Measurements from ENCODE around the gene ARMC3.
"Not testable (repeated sequence)": the region's sequence is repeated elsewhere in the genome, so short reads cannot be mapped to it uniquely, and the experiment has no call there.

ARMC3 gene, protein sequence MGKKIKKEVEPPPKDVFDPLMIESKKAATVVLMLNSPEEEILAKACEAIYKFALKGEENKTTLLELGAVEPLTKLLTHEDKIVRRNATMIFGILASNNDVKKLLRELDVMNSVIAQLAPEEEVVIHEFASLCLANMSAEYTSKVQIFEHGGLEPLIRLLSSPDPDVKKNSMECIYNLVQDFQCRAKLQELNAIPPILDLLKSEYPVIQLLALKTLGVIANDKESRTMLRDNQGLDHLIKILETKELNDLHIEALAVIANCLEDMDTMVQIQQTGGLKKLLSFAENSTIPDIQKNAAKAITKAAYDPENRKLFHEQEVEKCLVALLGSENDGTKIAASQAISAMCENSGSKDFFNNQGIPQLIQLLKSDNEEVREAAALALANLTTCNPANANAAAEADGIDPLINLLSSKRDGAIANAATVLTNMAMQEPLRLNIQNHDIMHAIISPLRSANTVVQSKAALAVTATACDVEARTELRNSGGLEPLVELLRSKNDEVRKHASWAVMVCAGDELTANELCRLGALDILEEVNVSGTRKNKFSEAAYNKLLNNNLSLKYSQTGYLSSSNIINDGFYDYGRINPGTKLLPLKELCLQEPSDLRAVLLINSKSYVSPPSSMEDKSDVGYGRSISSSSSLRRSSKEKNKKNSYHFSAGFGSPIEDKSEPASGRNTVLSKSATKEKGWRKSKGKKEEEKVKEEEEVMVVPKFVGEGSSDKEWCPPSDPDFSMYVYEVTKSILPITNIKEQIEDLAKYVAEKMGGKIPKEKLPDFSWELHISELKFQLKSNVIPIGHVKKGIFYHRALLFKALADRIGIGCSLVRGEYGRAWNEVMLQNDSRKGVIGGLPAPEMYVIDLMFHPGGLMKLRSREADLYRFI

DNA sequence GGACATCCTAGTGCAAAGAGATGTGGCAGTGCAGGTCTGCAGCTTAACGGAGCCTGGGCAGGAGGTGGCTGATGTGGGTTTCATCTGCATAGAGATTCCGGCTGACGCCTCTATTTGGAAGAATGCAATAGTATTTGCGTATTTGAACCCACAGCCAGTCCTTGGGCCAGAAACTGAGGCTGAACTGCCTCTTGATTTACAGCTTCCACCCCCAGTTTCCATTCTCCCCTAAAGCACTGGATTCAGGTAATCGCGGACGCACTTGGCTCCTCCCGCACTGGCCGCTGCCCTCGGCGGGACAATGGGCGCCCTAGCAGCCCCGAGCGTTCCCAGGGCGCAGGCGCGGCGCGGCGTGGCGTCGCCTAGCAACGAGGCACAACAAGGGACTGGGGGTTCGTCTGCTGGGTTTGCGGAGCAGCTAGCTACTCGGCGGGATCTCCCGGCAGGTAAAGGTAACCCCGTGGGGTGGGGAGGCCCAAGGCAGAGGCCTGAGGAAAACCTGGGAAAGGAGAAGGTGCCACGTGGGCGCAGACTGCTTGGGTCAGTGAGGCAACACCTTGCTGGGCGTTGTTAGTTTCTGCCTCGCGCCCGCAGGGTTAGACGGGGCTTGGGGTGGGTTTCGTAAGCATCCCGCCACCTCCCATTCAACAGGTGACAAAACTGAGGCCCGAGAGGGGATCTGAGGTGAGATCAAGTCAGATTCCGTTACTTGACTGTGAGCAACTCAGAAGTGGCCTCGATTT, at the start of gene ARMC3:
TSS of gene ARMC3 (plus strand) at position 393 of the 743 bp plus-strand sequence. CDS start 3,944 bp downstream, outside the sequence.
- peak; percentile 32 for DNase-seq (ENCODE audit: low read depth)

DNA sequence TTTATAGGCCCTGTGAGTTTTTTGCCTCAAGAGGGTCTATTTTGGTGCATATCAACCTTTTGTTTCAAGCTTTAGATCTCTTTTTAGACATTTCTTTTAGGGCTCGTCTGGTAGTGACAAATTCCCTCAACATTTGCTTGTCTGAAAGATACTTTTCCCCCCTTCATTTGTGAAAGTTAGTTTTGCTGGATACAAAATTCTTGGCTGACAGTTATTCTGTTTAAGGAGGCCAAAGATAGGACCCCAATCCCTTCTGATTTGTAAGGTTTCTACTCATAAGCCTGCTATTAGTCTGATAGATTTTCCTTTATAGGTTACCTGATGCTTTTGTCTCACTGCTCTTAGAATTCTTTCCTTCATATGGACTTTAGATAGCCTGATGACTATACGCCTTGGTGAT, 36.1 kb upstream of the ARMC3 start:
- no peak for DNase-seq (ENCODE audit: low read depth)

DNA sequence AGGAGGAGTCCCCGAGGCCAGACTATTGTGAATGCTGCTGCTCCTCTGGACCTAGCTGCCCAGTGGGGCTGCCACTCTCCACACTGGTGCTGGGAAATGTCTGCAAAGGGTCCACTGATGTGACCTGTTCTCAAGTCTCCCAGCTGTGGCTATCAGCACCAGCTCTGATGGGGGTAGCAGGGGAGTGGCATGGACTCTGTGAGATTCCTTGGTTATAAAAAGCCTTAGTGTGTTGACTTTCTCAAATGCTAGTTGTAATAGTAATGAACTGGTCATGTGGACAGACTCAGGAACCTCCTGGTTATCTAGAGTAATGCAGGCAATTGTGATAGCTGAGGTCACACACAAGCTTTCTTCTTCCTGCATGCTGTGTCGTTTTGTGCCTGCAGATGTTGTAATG, 34.1 kb upstream of the ARMC3 start:
- no peak for DNase-seq (ENCODE audit: low read depth)

DNA sequence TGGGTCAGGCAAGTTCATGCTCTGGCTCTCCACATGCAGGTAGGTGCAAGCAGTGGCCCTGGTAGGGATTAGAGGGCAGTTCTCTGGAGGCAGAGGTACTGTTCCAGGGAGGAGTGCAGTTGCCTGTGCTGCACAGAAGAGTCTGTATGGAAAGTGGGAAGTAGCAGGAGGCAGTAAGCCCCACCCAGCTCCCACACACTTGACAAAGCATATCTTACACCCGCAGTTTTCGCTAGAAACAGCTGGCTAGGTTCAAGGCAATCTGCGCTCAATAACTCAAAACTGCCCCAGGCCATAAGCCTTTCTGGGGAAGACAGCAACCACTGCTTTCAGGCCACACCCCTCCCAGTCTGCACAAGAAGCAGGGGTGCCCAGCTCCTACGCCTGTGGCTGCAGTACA, 33.1 kb upstream of the ARMC3 start:
- DNase-seq (ENCODE audit: low read depth): no peak

DNA sequence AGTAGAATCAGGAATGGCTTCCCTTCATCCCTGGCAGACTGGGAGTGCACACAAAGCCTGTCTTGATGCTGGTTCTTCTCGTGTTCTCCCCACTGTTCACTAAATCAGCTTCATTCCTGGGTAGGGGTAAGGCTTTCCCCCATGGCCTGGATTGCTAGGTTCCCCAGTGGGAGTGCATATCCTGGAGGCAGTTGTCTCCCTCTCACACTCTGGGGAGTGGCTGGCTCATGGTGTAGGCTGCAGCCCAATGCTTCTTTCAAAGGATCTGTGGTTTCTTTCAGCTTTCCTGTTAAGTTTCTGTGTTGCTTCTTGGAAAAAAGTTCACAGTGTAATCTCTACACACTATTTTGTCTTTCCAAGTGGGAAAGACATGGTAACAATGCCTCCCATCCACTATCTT, 32.6 kb upstream of the ARMC3 start:
- no peak for DNase-seq (ENCODE audit: low read depth)

DNA sequence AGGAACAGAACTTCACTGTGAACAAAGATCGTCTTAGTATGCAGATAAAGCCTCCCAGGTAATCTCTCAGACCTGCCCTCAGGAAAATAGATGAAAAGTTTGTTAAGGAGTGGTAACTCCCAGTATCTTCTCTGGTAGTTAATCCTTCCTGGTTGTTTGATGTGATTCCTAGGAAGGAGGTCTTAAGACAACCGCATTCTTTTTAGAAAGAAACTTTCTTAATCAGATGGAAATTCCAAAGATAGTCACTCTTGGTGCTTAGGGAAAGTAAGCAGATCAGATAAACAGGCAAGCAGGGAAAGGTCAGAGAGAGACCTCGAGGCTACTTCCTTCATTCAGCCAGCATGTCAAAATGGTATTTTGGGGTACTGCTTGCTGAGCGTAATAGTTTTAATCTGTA, 30.5 kb upstream of the ARMC3 start:
- no peak for DNase-seq (ENCODE audit: low read depth)

DNA sequence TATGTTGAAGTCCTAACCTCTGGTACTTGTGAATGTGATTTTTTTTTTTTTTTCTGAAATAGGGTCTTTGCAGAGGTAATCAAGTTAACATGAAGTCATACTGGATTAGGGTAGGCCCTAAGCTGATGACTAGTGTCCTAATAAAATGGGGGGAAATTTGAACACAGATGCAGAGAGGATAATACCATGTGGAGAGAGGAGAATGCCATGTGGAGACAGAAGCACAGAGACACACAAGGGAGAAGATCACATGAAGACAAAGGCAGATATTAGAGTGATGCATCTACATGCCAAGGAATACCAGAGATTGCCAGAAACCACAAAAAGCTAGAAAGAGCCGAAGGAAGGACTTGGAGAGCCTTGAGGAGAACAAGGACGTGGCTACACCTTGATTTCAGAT, 28.5 kb upstream of the ARMC3 start:
- no peak for DNase-seq (ENCODE audit: low read depth)

DNA sequence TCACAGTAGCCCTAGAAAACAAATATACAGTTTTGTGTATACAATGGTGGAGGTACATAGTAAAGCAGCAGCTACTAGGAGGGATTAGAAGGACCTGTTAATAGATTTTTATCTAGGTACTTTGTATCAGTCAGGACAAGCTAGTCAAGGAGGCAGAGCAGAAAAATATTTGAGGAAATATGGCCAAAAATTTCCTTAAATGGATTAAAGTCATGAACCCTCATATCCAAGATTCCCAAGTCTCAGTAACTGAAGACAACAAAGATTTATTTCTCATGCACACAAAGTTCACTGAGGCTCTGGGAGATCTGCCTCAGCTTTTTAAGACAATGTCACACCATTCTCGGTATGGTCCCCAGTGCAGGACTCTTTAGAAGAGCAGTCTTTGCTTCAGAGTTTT, 28.1 kb upstream of the ARMC3 start:
- DNase-seq (ENCODE audit: low read depth): no peak

DNA sequence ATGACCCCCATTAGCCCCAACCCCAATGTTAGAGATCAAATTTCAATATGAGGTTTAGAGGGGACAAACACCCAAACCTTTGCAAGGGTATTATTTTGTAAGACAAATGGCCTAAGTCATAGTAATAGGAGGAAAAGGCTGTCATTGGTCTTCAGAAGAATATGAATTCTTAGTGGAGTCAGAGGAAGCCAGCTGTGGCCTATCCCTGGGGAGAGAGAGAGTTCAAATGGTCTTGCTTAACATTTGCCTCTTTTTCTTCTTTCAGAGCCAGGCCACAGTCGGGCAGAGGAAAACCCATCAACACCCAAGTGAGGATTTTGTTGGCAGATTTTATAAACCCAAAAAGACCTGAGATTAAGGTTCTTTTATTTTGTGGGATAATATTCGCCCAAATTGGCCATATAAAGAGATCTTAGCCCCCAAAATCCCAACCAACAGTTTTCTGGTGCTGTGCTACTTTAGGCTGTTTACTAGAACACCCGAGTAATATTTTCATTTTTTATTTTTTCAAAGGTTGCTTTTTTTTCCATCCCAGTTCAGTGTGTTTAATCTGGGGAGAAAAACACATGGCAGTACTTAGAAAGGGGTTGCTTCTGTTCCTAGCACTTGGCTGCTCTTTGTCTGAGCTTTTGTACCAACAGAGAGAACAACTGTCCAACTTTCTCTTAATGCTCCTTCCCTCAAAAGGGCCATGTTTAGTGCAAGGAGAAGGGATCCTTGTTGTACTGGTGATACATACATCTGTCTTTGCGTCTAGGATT, 26.8 kb upstream of the ARMC3 start:
- DNase-seq (ENCODE audit: low read depth): no peak

DNA sequence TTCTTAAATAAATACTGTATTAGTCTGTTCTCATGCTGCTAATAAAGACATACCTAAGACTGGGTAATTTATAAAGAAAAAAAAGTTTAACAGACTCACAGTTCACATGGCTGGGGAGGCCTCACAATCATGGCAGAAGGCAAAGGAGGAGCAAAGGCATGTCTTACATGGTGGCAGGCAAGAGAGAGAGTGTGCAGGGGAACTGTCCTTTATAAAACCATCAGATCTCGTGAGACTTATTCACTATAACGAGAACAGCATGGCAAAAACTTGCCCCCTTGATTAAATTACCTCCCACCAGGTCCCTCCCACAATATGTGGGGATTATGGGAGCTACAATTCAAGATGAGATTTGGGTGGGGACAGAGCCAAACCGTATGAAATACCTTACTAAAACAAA, 25.7 kb upstream of the ARMC3 start:
- DNase-seq (ENCODE audit: low read depth): not testable (repeated sequence)

DNA sequence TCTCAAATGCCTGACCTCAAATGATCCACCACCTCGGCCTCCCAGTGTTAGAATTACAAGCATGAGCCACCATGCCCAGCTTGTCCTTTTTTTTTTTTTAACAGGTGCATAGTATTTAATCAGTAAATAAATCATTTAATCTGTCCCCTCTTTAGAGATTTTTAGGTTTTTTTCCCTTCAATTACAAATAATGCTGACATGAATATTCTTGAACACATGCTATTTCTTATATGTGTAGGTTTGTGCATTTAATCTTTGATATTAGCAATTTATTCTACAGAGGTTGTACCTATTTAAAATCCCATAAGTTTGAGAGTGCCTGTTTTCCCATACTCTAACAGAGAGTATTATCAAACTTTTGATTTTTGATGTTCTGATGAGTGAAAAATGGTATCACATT, 24.2 kb upstream of the ARMC3 start:
- DNase-seq (ENCODE audit: low read depth): no peak

DNA sequence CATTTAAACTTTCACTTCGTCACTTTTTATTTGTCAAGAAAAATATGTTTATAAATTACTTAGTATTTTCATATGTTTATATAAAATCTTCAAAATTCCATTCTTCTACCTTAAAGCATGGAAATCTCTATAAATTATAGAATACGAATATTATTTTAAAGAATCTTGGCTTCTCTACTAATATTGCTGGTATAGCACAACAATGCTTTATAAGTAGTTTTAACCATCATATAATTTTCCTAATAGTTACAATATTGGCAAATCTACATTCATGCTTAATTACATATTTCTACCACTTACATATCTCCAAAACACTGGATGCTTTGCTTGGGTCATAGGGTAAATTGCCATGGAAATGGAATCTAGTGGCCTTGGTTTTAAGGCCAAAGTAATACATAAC, 21.1 kb upstream of the ARMC3 start:
- DNase-seq (ENCODE audit: low read depth): no peak

DNA sequence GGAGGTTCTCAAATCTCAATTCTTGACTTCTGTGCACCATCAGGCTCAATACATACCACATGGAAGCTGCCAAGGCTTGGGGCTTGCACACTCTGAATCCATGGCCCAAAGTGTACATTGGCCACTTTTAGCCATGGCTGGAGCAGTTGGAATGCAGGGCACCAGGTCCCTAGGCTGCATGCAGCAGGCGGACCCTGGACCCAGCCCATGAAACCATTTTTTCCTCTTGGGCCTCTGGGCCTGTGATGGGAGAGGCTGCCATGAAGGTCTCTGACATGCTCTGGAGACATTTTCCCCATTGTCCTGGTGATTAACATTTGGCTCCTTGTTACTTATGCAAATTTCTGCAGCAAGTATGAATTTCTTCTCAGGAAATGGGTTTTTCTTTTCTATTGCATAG, 19.0 kb upstream of the ARMC3 start:
- no peak for DNase-seq (ENCODE audit: low read depth)

DNA sequence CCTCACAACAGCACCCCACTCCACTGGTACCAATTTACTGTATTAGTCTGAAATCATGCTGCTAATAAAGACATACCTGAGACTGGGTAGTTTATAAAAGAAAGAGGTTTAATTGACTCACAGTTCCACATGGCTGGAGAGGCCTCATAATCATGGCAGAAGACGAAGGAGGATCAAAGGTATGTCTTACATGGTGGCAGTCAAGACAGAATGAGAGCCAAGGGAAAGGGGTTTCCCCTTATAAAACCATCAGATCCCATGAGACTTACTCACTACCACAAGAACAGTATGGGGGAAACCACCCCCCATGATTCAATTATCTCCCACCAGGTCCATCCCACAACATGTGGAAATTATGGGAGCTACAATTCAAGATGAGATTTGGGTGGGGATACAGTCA, 18.2 kb upstream of the ARMC3 start:
- DNase-seq (ENCODE audit: low read depth): not testable (repeated sequence)

DNA sequence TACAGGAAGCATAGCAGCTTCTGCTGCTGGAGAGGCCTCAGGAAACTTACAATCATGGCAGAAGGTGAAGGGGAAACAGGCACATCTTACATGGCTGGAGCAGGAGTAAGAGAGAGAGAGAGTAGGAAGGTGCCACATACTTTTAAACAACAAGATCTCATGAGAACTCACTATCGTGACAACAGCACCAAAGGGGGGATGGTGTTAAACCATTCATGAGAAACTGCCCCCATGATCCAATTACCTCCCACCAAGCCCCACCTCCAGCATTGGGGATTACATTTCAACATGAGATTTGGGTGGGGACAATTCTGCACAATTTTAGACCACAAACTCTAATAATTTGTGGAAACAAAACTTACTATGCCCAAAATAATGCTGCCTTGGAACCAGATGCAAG, 16.8 kb upstream of the ARMC3 start:
- no peak for DNase-seq (ENCODE audit: low read depth)

DNA sequence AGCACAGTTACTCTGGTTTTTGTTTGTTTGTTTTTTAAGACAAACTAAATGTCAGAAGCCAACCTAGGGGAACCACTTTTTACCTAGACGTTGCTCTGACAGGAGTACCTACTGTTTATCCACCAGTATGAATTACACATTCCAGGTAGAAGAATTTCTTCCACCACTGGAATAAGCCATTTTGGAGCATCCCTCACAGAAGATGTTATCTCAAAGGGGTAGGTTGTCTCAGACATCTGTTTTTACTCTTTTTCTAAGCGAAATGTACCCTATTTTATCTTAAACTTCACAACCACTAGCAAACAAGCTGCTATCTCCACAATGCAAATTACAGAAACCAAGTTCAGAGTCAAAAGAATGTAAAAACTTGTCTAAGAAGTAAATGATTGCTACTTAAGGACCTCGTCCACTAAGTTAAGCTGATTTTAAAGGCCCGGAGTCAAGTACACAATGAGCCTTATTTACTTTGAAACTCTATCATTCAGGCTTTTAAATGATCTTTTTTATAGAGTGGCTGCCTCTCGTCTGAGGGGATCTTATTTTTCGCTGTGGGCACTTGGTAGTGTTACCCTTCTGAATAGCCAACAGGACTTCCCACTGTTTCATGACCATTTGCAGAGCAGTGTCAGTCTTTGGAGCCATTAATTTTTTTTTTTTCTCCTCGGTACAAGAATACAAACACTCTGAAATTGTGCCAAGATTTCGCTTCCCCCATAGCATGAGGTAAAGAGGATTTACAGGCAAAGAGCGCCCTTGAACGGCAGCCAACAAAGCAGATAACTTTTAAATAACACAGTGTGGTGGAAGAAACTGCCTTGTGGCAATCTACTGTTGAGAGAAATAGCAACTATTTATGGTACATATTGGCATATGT, 15.7 kb upstream of the ARMC3 start:
- DNase-seq (ENCODE audit: low read depth): no peak

DNA sequence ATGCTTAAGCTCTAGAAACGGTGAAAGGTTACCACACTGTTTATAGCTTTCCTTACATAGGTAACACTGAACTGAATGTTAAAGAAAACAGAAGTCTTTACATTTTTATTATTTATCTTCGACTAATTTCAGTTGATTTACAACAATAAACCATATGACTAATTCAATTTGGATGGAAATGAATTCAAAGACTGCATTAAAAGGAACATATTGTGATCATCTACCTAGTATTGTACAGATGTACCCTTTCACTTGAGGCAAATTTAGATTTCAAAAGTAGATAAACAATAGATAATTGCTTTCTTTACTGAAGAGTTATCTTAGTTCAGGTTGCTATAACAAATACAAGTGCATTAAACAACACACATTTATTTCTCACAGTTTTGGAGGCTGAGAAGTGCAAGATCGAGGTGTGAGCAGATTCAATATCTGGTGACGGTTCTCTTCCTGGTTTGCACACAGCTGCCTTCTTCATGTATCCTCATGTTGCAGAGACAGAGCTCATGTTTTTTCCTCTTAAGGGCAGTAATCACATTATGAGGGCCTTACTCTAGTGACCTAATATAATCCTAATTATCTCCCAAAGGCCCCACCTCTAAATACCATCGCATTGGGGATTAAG, 15.0 kb upstream of the ARMC3 start:
- no peak for DNase-seq (ENCODE audit: low read depth)

DNA sequence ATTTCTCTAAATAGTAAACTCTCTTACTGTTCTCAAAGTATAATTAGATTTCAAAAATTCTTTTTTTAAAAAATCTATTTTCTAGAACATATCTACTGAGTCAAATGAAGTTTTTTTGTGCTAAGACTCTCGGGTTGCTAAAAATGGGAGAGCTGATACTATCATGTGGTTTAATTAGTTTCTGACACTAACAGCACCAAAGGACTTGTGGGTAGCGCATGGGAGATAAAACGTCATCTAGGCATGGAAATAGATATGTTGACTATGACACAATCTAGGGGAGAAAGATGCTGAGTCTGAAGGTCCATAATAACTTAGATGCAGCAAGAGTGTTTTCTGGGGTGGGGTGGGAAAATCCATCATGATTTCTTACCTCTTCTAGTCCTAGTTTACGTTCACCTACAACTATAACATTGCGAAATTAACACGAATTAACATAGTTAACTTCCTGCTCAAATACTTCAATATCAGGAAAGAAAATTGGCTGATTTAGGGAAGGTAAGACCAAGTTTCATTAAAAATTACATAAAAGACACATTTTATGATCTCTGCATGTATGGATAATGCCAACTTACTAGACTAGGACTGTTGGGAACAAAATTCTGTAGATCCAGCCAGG, 14.3 kb upstream of the ARMC3 start:
- DNase-seq (ENCODE audit: low read depth): no peak

DNA sequence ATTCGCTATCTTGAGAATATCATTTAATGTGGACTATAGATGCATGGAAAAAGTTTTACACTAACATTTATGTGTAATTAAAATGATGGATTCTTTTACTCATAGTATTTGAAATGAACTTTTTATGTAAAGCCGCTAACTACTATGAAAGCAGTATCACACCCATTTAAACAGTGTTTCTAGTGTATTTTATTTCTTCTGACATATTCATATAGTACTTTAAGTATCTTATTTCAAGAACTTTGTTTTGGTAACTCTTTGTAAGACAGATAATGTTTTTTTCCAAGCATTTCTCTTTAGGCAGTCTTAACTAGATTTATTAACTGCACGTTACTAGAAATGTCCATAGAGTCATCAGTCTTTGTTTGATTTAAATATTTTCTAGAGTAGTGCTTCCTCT, 12.5 kb upstream of the ARMC3 start:
- no peak for DNase-seq (ENCODE audit: low read depth)

DNA sequence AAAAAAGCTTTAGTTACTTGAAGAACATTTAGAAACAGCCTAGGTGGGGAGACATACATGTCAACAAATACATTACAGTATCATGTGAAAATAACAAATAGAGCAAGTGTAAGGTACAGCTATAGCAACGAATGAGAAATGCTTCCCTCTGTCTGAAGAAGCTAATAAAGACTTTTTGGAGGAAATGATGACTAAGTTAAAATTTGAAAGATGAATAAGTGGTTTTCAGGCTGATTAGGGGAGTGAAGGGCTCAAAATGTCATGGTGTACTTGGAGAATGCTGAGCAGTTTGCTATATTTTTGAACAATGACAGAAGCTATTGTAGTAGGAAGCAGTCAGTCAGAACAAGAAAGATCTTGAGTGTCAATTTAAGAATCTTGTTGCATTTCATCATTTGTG, 2.8 kb upstream of the ARMC3 start:
- no peak for DNase-seq (ENCODE audit: low read depth)

All from stimulated activated CD8-positive, alpha-beta memory T cell treated with anti-CD3 and anti-CD28 coated beads, Interleukin-15, amount 100 ng/mL, for 1 hour (primary cell).